ENCODE results near the gene PFN3. TPM values are rescaled to one million over a fixed set of nuclear protein-coding genes. Genes with fewer than 3 reads are reported as not detected.

PFN3 gene
- total RNA-seq, 1 donor from 2014 or later: not detected

- DNase-seq (no peak), ATAC-seq (no peak)
- no peak overlapping the region for H3K27ac ChIP-seq
- H3K36me3 ChIP-seq: no peaks in the 10 kb centered on the region
- no peak for TF ChIP-seq CTCF (IDR thresholded peaks at IDR 0.05)
- H3K4me3 ChIP-seq: no peak overlapping the region
- intact Hi-C loops (cut with DNase I): no loop called here
- H3K9me3 ChIP-seq: no peaks in the 10 kb centered on the region
- peaks cover 12% of the 10 kb centered on the region for H3K27me3 ChIP-seq (ENCODE audit: low read depth)
- H3K4me1 ChIP-seq: peaks cover 18% of the 10 kb centered on the region
These were observed 7.7 kb downstream of the PFN3 start for GRCh38 chr5:177392765-177393164.

GRCh38 chr5:177390363-177391300 is 9.8 kb downstream of the PFN3 start:
- peak; percentile 99 for TF ChIP-seq CTCF (IDR thresholded peaks at IDR 0.05)
- H3K27ac ChIP-seq: no peak overlapping the region
- H3K4me1 ChIP-seq: peaks cover 18% of the 10 kb centered on the region
- no peak overlapping the region for H3K4me3 ChIP-seq
- H3K36me3 ChIP-seq: no peaks in the 10 kb centered on the region
- DNase-seq: peak; percentile 84
- intact Hi-C loops (cut with DNase I): no loop called here
- ATAC-seq: peak; percentile 92
- no peaks in the 10 kb centered on the region for H3K9me3 ChIP-seq
- H3K27me3 ChIP-seq (ENCODE audit: low read depth): peaks cover 4% of the 10 kb centered on the region

- H3K4me1 ChIP-seq: peaks cover 18% of the 10 kb centered on the region
- H3K27me3 ChIP-seq (ENCODE audit: low read depth): peaks cover 4% of the 10 kb centered on the region
- no peak overlapping the region for H3K4me3 ChIP-seq
- no peaks in the 10 kb centered on the region for H3K36me3 ChIP-seq
- H3K27ac ChIP-seq: peak overlapping the region; percentile 1
- peak; percentile 44 to 47 for ATAC-seq
- intact Hi-C loops (cut with DNase I): no loop called here
- DNase-seq: no peak
- no peaks in the 10 kb centered on the region for H3K9me3 ChIP-seq
- TF ChIP-seq CTCF (IDR thresholded peaks at IDR 0.05): no peak
These were observed 11.0 kb downstream of the PFN3 start for GRCh38 chr5:177389241-177390169.

DNA sequence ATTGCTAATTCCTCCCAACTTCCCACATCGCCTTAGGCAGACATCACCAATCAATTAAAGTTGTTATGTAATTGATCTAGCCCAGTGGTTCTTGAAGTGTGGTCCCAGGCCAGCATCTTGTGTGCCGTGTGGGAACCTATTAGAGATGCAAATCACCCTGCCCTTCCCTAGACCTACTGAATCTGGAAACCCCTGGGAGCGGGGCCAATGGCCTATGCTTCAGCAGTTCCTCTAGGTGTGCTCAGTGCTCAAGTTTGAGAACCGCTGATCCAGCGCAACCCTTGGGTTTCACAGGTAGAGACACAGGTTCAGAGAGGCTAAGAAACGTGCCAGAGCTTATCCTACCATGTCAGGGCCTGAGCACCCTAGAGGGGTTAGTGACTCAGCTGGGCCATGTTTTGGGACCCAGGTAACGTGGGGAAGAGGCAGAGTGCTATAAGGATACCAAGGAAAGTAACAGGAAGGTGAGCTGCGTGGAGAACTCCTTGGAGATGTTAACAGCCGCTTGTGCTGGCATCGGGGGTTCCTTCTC is 11.9 kb downstream of the PFN3 start:
- no peak overlapping the region for H3K4me3 ChIP-seq
- TF ChIP-seq CTCF (IDR thresholded peaks at IDR 0.05): no peak
- intact Hi-C loops (cut with DNase I): no loop called here

GRCh38 chr5:177387405-177387804 is 13.1 kb downstream of the PFN3 start:
- intact Hi-C loops (cut with DNase I): no loop called here
- DNase-seq: no peak

More for the DNA sequence above, 11.9 kb downstream of the PFN3 start:
- no peaks in the 10 kb centered on the region for H3K9me3 ChIP-seq
- no peak for DNase-seq
- H3K36me3 ChIP-seq: no peaks in the 10 kb centered on the region
- H3K27me3 ChIP-seq (ENCODE audit: low read depth): peaks cover 7% of the 10 kb centered on the region
- H3K4me1 ChIP-seq: peaks cover 18% of the 10 kb centered on the region
- no peak for ATAC-seq
- H3K27ac ChIP-seq: no peak overlapping the region

More at GRCh38 chr5:177387405-177387804, 13.1 kb downstream of the PFN3 start:
- peaks cover 15% of the 10 kb centered on the region for H3K27me3 ChIP-seq (ENCODE audit: low read depth)
- no peak for TF ChIP-seq CTCF (IDR thresholded peaks at IDR 0.05)
- H3K4me3 ChIP-seq: no peak overlapping the region
- no peaks in the 10 kb centered on the region for H3K36me3 ChIP-seq
- no peak for ATAC-seq
- no peaks in the 10 kb centered on the region for H3K9me3 ChIP-seq
- peaks cover 18% of the 10 kb centered on the region for H3K4me1 ChIP-seq
- no peak overlapping the region for H3K27ac ChIP-seq
